ENCODE measurements around the gene TNNI3K. TPM values are rescaled to one million over a fixed set of nuclear protein-coding genes. Genes with fewer than 3 reads are reported as not detected.

The TNNI3K gene
- total RNA-seq, 4 donors from 2014 or later = 0.73 to 2.0 TPM; not detected in 2

DNA sequence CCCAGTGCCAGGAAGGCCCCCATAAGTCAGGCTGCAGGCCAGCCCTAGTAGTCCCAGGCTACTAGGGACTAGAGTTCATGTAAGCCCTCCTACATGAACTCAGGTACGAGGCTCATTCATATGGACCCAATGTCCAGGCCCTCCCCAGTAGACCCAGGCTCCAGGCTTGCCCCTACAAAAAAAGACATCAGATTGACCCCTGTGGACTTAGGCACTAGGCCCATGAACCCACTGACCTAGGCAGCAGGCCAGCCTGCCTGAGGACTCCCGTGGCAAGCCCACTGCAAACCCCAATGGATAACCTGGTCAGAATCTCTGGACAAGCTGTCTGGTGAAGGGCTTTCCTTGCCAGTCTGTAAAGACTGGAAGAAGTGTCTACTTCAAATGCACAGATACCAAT lies 51.2 kb downstream of the TNNI3K start:
- Histone ChIP-seq H3K36me3 (no peaks in the 10 kb centered on the region), H3K4me1 (no peaks in the 10 kb centered on the region), H3K27me3 (no peaks in the 10 kb centered on the region), H3K9me3 (no peaks in the 10 kb centered on the region), H3K27ac (no peak overlapping the region), H3K4me3 (replicated peaks in 1 of 3) (no peak overlapping the region)
- WGBS, 2 donors = 94% methylated on average over 2 of the region's 2 CpGs; no CpG with 5 or more reads in 1 of the 2 donors
- TF ChIP-seq, protein P1, sequence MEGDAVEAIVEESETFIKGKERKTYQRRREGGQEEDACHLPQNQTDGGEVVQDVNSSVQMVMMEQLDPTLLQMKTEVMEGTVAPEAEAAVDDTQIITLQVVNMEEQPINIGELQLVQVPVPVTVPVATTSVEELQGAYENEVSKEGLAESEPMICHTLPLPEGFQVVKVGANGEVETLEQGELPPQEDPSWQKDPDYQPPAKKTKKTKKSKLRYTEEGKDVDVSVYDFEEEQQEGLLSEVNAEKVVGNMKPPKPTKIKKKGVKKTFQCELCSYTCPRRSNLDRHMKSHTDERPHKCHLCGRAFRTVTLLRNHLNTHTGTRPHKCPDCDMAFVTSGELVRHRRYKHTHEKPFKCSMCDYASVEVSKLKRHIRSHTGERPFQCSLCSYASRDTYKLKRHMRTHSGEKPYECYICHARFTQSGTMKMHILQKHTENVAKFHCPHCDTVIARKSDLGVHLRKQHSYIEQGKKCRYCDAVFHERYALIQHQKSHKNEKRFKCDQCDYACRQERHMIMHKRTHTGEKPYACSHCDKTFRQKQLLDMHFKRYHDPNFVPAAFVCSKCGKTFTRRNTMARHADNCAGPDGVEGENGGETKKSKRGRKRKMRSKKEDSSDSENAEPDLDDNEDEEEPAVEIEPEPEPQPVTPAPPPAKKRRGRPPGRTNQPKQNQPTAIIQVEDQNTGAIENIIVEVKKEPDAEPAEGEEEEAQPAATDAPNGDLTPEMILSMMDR (IDR thresholded peaks at IDR 0.05) = no peak
- no peak for DNase-seq
- intact Hi-C loops (cut with DNase I) = no loop called here

GRCh38 chr1:74314438-74314837 lies 79.3 kb downstream of the TNNI3K start:
- H3K27me3 ChIP-seq = no peaks in the 10 kb centered on the region
- H3K9me3 ChIP-seq = no peaks in the 10 kb centered on the region
- no peaks in the 10 kb centered on the region for H3K4me1 ChIP-seq
- no peak for DNase-seq
- H3K4me3 ChIP-seq (replicated peaks in 1 of 3) = no peak overlapping the region
- intact Hi-C loops (cut with DNase I) = no loop called here
- no peak for TF ChIP-seq POLR2A (IDR thresholded peaks at IDR 0.05)
- TF ChIP-seq, protein P1 (IDR thresholded peaks at IDR 0.05) = no peak
- H3K36me3 ChIP-seq = no peaks in the 10 kb centered on the region
- H3K27ac ChIP-seq = no peak overlapping the region

DNA sequence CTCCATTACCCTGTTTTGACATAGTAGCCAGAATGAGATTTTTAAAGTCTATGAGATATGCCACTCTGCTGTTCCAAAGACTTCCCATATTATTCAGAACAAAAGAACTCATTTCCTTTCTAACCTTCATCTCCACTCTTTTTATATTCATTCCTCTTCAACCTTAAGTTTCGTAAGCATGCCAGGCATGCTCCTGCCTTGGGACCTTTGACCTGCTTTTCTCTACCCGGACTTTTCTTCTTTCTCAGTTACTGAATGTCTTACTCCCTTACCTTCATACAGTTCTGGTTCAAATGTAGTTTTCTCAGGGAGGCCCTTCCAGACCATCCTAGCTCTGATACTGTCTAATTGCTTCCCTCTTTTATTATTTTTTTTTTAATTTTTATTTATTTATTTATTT lies 81.1 kb downstream of the TNNI3K start:
- DNase-seq = no peak
- H3K4me1 ChIP-seq = no peaks in the 10 kb centered on the region
- H3K36me3 ChIP-seq = no peaks in the 10 kb centered on the region
- 82 to 89% methylated on average over 2 of the region's 2 CpGs for WGBS, 2 donors
- H3K4me3 ChIP-seq (replicated peaks in 1 of 3) = no peak overlapping the region
- H3K27me3 ChIP-seq = no peaks in the 10 kb centered on the region
- no peak overlapping the region for H3K27ac ChIP-seq
- no peaks in the 10 kb centered on the region for H3K9me3 ChIP-seq
- no peak for TF ChIP-seq POLR2A (IDR thresholded peaks at IDR 0.05)
- TF ChIP-seq, protein P1 (IDR thresholded peaks at IDR 0.05) = no peak
- intact Hi-C loops (cut with DNase I) = no loop called here

DNA sequence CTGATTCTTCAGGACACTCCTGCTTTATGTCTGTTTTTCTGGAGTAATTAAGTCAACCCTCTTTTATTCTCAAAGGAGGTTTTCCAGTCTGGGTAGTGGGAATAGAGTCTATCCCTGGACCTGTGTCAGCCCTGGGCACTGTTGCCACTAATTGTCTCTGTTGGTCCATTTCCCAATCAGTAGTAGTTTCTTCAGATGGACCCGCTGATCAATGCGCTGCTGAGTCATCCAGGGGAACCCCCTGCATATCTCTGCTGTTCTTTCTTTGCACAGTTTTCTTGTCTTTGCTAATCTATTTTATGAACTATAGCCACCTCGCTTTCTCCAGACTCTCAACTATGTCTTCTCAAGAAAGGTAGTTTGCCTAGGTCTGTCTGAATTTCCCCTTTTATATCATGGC lies 82.5 kb downstream of the TNNI3K start:
- Histone ChIP-seq H3K4me1 (no peaks in the 10 kb centered on the region), H3K27ac (no peak overlapping the region), H3K4me3 (replicated peaks in 1 of 3) (no peak overlapping the region), H3K9me3 (no peaks in the 10 kb centered on the region), H3K36me3 (no peaks in the 10 kb centered on the region), H3K27me3 (no peaks in the 10 kb centered on the region)
- intact Hi-C loops (cut with DNase I) = no loop called here
- no peak for DNase-seq
- TF ChIP-seq, protein P1 (IDR thresholded peaks at IDR 0.05) = no peak
- TF ChIP-seq POLR2A (IDR thresholded peaks at IDR 0.05) = no peak
- 95 to 98% methylated on average over 3 of the region's 3 CpGs for WGBS, 2 donors

- TF ChIP-seq, protein P1 (IDR thresholded peaks at IDR 0.05) = no peak
- no peak for TF ChIP-seq POLR2A (IDR thresholded peaks at IDR 0.05)
- no peak overlapping the region for H3K27ac ChIP-seq
- intact Hi-C loops (cut with DNase I) = no loop called here
- peaks cover 0 to 4% of the 10 kb centered on the region in 2 donors for H3K4me1 ChIP-seq
- DNase-seq = no peak
- H3K27me3 ChIP-seq = no peaks in the 10 kb centered on the region
- H3K9me3 ChIP-seq = no peaks in the 10 kb centered on the region
- WGBS, 2 donors = 79 to 81% methylated on average over 1 of the region's 1 CpG
- H3K36me3 ChIP-seq = no peaks in the 10 kb centered on the region
- no peak overlapping the region for H3K4me3 ChIP-seq (replicated peaks in 1 of 3)
Observed at GRCh38 chr1:74323937-74324473, 88.8 kb downstream of the TNNI3K start.

Measured in thyroid gland (tissue), 4 donors.